Liver (tissue), 3 donors: ENCODE measurements around the gene CLMN.

Experiments used
- CTCF ChIP-seq: fragments of 150-350 bp; IDR thresholded peaks from 2 replicates; pipeline ENCODE4 v1.5.1; 2017; ENCODE audit warnings: improper control_type of control experiment, low read depth, low read length; ENCODE audit not compliant: missing input control
- GABPA ChIP-seq, 2 donors: IDR thresholded peaks in 1 of 2; conservative IDR thresholded peaks in 1 of 2; 2 replicates each; pipeline ENCODE4 v1.6.1; 2016; ENCODE audit warnings: antibody characterized with exemption in 2 of 2, mild to moderate bottlenecking in 1 of 2, moderate library complexity in 1 of 2
- JUND ChIP-seq, 2 donors: IDR thresholded peaks; 2 replicates each; pipeline ENCODE4 v1.6.1; 2016; ENCODE audit warnings: antibody characterized with exemption in 2 of 2
- donor health status: healthy.
- donor health status: healthy.

- TF ChIP-seq CTCF (no peak), JUND (IDR thresholded peaks at IDR 0.05) (no peak), GABPA (IDR thresholded peaks at IDR 0.05 in 1 of 2, conservative IDR thresholded peaks at IDR 0.05 in 1 of 2) (no peak)
Measured at GRCh38 chr14:95132760-95133159, 186.9 kb downstream of the CLMN start.
